ENCODE data around the gene PLXNA4. TPM values are rescaled to one million over a fixed set of nuclear protein-coding genes. Genes with fewer than 3 reads are reported as not detected.

The PLXNA4 gene
- total and polyA plus RNA-seq, 9 of the 15 experiments (the other 6 are each of a cell fraction or from before 2014, with no cell fraction given), result under 0.01 to 0.09 TPM; not detected in 7

- intact Hi-C loops (cut with micrococcal nuclease) (no loop called here), in situ Hi-C loops (cut with MboI) (no loop called here)
- Histone ChIP-seq H3K4me1 (replicated peaks in 1 of 2; ENCODE audit: control insufficient read depth in 2 of 2, insufficient read depth in 2 of 2, low read length in 2 of 2) (no peaks in the 10 kb centered on the region), H3K4me2 (ENCODE audit: insufficient read depth, low read length) (no peak overlapping the region), H3K9me3 (replicated peaks; ENCODE audit: control insufficient read depth, insufficient read depth, low read depth, low read length) (no peaks in the 10 kb centered on the region), H2AFZ (ENCODE audit: low read depth, low read length) (no peak overlapping the region), H3K27ac (ENCODE audit: extremely low read depth, low read depth, low read length) (no peak overlapping the region), H3K4me3 (no peak overlapping the region), H4K20me1 (replicated peaks; ENCODE audit: control insufficient read depth, insufficient read depth, low read length) (no peaks in the 10 kb centered on the region), H3K9me1 (ENCODE audit: control insufficient read depth, insufficient read depth, low read length) (no peaks in the 10 kb centered on the region), H3K9ac (ENCODE audit: insufficient read depth in 1 of 2, low read depth in 2 of 2, low read length in 2 of 2) (no peak overlapping the region), H3K36me3 (ENCODE audit: control insufficient read depth, insufficient read depth, low read length) (no peaks in the 10 kb centered on the region), H3K27me3 (ENCODE audit: control insufficient read depth in 2 of 2, insufficient read depth in 2 of 2, low read length in 2 of 2) (peaks cover 0 to 13% of the 10 kb centered on the region in 2 experiments; a peak in 2 of 5 replicates), H3K79me2 (ENCODE audit: control insufficient read depth, insufficient read depth, low read length) (no peaks in the 10 kb centered on the region)
- no peak for DNase-seq (ENCODE audit: extremely low read depth in 1 of 4, low spot score in 3 of 4)
- ATAC-seq, result no peak
- ChIA-PET CTCF (ENCODE audit: low intra/inter-chr PET ratio) (interaction anchor here (0.6 kb wide), 1 partner anchor 1518 kb away, joined by 4 read pairs; no protein-coding TSS in a partner anchor), POLR2A (interaction anchor here (0.8 kb wide), 1 partner anchor 398 kb away, joined by 3 read pairs; no protein-coding TSS in a partner anchor)
- 0% methylated on average over 7 of the region's 7 CpGs for whole genome bisulfite sequencing (ENCODE audit: insufficient coverage, low coverage, missing lambda C conversion rate)
- FAIRE-seq, result no peak
- BruUV-seq (replicated peaks), result no TSS peak
- TF ChIP-seq ZNF140 (CRISPR knock-in tag; IDR thresholded peaks at IDR 0.05), result no peak
- no peak for TF ChIP-seq ZNF707 (CRISPR knock-in tag; conservative IDR thresholded peaks at IDR 0.05)
- TF ChIP-seq ZBTB40 (IDR thresholded peaks at IDR 0.05), result no peak
- TF ChIP-seq ZBTB40 (CRISPR knock-in tag; IDR thresholded peaks at IDR 0.05), result no peak
- no peak for TF ChIP-seq HNRNPUL1 (IDR thresholded peaks at IDR 0.05; ENCODE audit: low read length)
- no peak for TF ChIP-seq CHD2 (IDR thresholded peaks at IDR 0.05; ENCODE audit: low read depth, low read length)
- TF ChIP-seq JUN (IDR thresholded peaks at IDR 0.05; ENCODE audit: borderline replicate concordance, low read depth, low read length), result no peak
- TF ChIP-seq JUN (CRISPR knock-in tag; IDR thresholded peaks at IDR 0.05; ENCODE audit: borderline replicate concordance), result no peak
- TF ChIP-seq ZBTB11 (CRISPR knock-in tag; IDR thresholded peaks at IDR 0.05), result no peak
- no peak for TF ChIP-seq ZNF41 (CRISPR knock-in tag; conservative IDR thresholded peaks at IDR 0.05)
- no peak for TF ChIP-seq ZNF274 (IDR thresholded peaks at IDR 0.05; ENCODE audit: borderline replicate concordance, low read depth, low read length)
These were observed 469.8 kb downstream of the PLXNA4 start for GRCh38 chr7:132106491-132106890.
